HuH-7 (cell line): ENCODE results near the gene PSMC2.

Experiments used
- DNase-seq: peaks from one replicate; pipeline ENCODE4 v3.0.0; 2011; ENCODE audit warnings: low spot score

PSMC2 gene

GRCh38 chr7:103347507-103348267, at the start of gene PSMC2:
Gene PSMC2, plus strand, starts transcription at chr7:103347643. Its CDS starts 69 bp downstream, at chr7:103347712.
- peak; percentile 72 for DNase-seq

- DNase-seq, result no peak
These were observed 49.6 kb upstream of the PSMC2 start for GRCh38 chr7:103297837-103298179.

- no peak for DNase-seq
These were observed 47.8 kb upstream of the PSMC2 start for GRCh38 chr7:103299660-103300059.

GRCh38 chr7:103301441-103301840, 46.0 kb upstream of the PSMC2 start:
- no peak for DNase-seq

DNA sequence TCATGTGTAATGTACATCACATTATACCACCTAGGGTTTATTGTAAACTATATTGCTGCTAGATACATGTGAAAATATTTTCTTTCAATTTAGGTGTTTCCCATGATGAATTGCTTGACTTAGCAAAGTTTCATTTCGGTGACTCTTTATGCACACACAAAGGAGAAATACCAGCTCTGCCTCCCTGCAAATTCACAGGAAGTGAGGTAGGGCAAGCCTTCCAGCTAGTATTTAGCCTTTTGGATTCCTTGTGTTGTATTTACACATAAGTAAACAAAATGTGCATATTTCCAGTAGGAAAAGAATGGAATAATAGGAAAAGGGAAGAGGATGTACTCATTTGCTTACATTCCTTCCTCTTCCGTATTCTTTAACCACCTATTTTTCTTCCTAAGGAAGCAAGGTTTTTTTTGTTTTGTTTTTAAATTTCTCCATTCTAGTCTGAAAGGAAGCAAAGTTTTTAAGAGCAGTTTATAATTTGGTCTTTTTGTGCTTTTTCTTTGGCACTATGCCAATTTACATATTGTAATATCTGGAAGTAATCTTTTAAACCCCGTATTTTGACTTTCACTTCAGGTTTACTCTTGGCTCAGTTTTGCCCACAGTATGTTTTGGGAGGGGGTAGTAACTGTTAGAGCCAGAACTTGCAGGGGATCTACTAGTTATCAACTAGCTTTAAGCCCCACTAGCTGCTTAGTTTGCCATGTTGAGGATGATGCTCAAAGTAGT, 39.8 kb upstream of the PSMC2 start:
- no peak for DNase-seq

GRCh38 chr7:103314852-103315251, 32.6 kb upstream of the PSMC2 start:
- DNase-seq, result no peak

DNA sequence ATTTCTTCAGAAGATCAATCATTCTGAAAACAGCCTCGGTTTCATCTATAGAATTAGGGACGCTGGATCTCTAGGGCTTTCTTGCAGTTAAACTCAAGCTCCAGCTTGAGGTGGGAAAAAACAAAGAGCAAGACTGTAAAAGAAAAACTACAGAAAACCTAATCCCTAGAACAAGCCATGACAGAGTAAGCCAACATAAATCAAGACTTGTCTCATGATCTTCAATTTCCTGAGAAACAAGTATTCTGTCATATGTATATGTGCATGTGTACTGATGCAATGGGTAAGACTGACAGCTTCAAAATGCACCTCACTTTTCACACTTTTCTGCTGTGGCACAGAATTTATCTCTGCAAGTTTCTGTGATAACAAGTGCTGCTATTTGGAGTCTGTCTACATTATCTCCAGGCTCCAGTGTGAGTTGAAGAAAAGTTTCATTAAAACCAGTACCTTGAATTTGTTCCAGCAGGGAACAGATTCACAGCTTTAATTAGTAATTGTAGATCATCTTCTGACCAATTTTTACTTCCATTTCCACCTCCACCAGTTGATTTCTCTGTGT, 31.0 kb upstream of the PSMC2 start:
- no peak for DNase-seq

DNA sequence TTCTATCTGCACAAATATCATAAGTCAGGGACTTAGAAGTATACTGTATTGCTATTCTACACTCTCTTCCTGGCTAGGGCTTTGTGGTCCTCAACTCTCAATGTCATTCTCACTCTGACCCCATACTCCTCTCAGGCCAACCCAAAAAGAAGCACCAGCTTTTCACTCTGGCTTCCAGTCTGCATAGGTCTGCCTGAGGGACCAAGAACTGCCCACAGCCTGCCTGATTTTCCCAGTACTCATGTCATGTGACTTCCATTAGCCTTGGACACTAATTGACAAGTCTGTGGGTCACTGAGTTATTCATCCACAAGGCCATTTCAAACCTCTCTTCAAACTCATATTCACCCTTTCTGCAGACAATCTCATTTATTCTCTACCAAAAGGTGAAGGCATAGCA, 30.4 kb upstream of the PSMC2 start:
- DNase-seq, result no peak

GRCh38 chr7:103325744-103326143, 21.7 kb upstream of the PSMC2 start:
- DNase-seq, result no peak

DNA sequence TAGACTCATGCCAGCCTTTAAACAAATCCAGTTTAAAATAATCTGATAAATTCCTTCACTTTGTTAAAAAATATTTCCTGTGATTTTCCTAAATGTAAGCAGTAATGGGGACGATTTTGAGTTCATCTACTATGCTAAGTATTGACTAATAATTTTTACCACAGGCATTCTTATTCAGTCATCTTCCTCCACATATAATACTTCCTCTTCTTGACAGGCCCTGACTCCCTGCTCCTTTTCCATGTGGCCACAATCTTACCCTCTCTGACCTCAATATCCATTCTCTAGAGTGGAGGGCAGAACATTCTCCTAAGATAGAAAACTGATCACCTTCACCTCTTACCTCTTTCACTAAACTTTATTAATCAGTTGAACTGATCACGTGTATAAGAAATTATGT, 10.7 kb upstream of the PSMC2 start:
- no peak for DNase-seq

DNA sequence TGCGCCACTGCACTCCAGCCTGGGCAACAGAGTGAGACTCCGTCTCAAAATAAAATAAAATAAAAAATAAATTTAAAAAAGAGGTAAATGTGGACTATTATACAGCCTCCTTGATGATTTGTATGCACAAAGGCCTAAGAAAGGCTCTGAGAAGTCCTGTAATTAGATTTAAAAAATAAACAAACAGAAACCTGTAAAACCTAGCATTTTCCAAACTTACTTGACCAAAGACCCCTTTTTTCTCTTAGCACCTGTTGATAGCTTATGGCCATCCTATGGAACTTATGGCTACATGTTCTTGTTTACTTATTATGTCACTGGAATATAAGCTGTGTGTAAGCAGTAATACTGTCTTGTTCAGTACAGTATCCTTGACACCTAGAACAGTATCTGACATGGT, 8.6 kb upstream of the PSMC2 start:
- DNase-seq, result no peak

DNA sequence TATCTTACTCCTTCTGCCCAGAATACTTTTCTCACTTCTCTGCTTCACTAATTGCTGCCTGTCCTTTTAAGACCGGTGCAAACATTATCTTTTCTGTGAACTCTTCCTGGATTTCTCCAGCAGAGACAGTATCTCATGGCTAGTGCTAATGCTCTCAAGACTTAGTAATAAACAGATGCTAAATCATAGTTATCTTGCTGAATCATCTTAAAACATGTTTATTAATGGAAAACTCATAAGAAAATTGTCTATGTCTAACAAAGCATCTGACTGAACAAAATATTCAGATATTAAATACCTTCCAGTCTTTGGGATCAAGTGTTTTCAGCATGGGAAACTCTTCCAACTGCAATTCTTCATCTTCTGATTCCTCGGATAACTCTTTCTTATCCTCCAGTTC, 6.0 kb upstream of the PSMC2 start:
- no peak for DNase-seq

- DNase-seq, result no peak
These were observed 4.1 kb upstream of the PSMC2 start for GRCh38 chr7:103343332-103343731.

DNA sequence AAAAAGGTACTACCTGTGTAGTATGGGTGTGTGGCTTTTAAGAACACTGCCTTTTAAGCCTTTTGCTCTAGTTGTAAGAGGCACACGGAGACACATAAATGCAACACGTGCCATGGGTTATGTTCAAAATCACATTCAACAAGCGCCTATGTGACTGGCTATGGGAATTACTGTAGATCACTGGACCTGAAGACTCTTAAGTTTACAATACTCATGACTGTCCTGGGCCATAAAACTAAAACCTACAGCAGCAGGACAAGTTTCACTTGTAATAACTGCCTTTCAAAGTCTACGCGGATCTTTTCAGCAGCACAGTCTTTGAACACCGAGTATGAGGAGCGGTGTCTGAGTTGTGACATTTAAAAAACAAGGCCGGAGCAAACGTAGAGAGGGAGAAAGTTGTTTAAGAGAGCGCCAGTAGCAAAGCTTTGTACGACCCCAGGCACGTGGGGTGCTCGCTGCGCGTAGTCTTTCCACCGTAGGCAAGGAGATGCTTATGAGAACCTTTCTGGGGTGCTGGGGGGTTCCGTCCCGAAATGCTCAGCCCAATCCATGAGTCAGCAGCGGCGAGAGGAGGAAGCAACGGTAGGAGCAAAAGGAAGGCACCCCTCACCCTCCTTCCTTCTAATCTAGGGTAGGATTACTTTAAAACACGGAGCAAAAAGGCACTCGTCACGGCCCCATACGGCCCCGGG, 3.5 kb upstream of the PSMC2 start:
- no peak for DNase-seq

- DNase-seq, result peak; percentile 93
These were observed 2.8 kb upstream of the PSMC2 start, which contains the start of gene DNAJC2 for GRCh38 chr7:103344453-103345149. Gene DNAJC2, minus strand, starts transcription at chr7:103344767. Its CDS starts 145 bp downstream, at chr7:103344622.

DNA sequence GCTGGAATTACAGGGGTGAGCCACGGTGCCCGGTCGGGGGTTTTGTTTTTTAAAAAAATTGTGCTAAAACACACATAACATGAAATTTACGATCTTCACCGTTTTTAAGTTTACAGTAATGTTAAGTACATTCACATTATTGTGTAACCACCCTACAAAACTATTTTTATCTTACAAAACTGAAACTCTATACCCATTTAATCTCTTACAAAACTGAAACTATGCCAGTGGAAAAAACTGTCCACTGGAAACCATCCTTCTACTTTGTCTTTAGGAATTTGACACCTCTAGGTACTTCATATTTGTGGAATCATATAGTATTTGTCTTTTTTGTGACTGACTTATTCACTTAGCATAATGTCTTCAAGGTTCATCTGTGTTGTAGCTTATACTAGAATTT, 1.0 kb upstream of the PSMC2 start:
- no peak for DNase-seq

DNA sequence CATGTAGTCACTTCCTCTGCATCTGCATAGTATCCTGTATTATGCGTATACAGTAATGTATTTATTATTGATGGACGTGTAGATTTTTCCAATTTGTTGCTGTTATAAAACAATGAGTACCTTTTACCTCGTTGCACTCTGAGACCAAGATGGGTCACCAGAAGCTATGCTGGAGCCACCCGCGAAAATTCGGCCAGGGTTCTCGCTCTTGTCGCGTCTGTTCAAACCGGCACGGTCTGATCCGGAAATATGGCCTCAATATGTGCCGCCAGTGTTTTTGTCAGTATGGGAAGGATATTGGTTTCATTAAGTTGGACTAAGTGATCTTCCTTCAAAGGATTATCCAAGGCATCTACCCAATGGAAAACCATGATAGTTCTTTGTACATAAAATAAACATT, 1.0 kb downstream of the PSMC2 start:
- no peak for DNase-seq

DNA sequence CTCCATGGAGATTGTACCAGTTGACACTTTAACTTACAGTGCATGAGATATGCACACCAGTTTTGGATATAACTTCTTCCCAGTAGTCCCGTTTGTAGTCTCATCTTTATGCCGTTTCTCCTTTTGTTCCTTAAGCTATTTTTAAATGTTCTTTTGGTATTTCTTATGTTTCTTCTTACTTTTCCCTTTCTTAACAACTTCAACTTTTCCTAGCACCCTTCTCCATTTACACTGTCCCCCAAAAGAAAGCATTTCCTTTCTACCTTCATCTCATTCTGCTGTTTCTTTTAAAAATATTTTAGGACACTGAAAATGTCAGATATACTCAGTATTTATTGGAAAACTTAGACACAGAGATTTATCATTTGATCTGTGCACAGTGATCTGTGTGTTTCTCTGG, 1.5 kb downstream of the PSMC2 start:
- no peak for DNase-seq

DNA sequence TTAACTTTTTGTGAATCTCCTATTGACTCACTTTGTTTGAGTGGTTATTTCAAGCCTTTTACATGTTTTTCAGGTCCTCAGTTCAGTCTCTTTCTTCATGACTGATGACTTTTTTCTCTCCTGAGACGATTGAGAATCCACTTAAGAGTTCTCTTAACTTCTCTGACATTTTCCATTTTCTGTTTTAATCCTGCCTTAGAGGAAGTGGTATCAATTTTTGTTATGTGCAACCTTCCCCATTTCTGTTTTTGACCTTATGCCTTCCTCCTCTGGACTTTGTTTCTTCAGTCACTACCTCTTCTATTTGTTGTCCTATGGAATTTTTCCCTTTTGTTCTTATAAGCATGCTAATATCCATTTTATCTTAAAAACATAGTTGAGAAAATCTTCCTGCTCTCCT, 2.4 kb downstream of the PSMC2 start:
- no peak for DNase-seq

GRCh38 chr7:103369432-103369831, 22.0 kb downstream of the PSMC2 start:
- DNase-seq, result no peak

- DNase-seq, result no peak
These were observed 26.6 kb downstream of the PSMC2 start for GRCh38 chr7:103373866-103374643.
